K562 (cell line): ENCODE measurements around the gene ASB10. TPM values are rescaled to one million over a fixed set of nuclear protein-coding genes. Genes with fewer than 3 reads are reported as not detected.

Experiments
- BRD4 ChIP-seq: fragments of 200-600 bp; sonication (generic); IDR thresholded peaks from 2 replicates; pipeline ENCODE4 v1.6.1; 2017; ENCODE audit warnings: inconsistent platforms
- MCM5 ChIP-seq: fragments of 450-650 bp; IDR thresholded peaks from 2 replicates; pipeline ENCODE4 v1.6.1; 2016; ENCODE audit warnings: low read depth
- NCOA4 ChIP-seq: fragments of 450-650 bp; IDR thresholded peaks from 2 replicates; pipeline ENCODE4 v1.6.1; 2018; ENCODE audit warnings: mild to moderate bottlenecking; ENCODE audit not compliant: partially characterized antibody
- RERE ChIP-seq: sonication (generic); formaldehyde crosslinking; IDR thresholded peaks from 2 replicates; pipeline ENCODE4 v1.8.0; 2023; ENCODE audit warnings: missing genetic modification reagents, mild to moderate bottlenecking, borderline replicate concordance
- USF1 ChIP-seq: sonication (generic); formaldehyde crosslinking; IDR thresholded peaks from 2 replicates; pipeline ENCODE4 v1.9.0; 2022; ENCODE audit warnings: mild to moderate bottlenecking, missing genetic modification reagents
- ZBTB1 ChIP-seq: sonication (generic); formaldehyde crosslinking; IDR thresholded peaks from 2 replicates; pipeline ENCODE4 v1.8.1; 2023; ENCODE audit warnings: missing genetic modification reagents, low read depth, mild to moderate bottlenecking, borderline replicate concordance
- ZBTB5 ChIP-seq: fragments of 450-650 bp; IDR thresholded peaks from 2 replicates; pipeline ENCODE4 v1.6.1; 2017; ENCODE audit warnings: antibody characterized with exemption
- ZMIZ1 ChIP-seq, 2 experiments: fragments of 150-350 bp in 1 of 2; IDR thresholded peaks; 2 replicates each; pipeline ENCODE4 v1.6.1; 2012 to 2016; ENCODE audit warnings: low read depth in 2 of 2, low read length in 2 of 2, mild to moderate bottlenecking in 1 of 2, moderate library complexity in 1 of 2
- ZNF212 ChIP-seq: fragments of 450-650 bp; formaldehyde crosslinking; IDR thresholded peaks from 2 replicates; pipeline ENCODE4 v1.4.0; 2020; ENCODE audit warnings: mild to moderate bottlenecking
- ZNF512 ChIP-seq: IDR thresholded peaks from 2 replicates; pipeline ENCODE4 v1.6.1; 2016; ENCODE audit warnings: missing genetic modification characterization, missing compliant biosample characterization
- ZNF589 ChIP-seq: fragments of 200-800 bp; sonication (Bioruptor generic); IDR thresholded peaks from 2 replicates; pipeline ENCODE4 v1.6.1; 2016; ENCODE audit warnings: low read depth, missing genetic modification characterization, missing compliant biosample characterization
- polyA plus RNA-seq, 8 experiments: library from polyadenylated mRNA; depleted of rRNA in 4 of 8; stranded (reverse) in 5 of 8; unstranded in 3 of 8; fragments of >200 nt; fragmentation: Nextera tagmentation in 2 of 8; fragmentation: Illumina TruSeq in 1 of 8; extraction: Ambion mirVana in 2 of 8; extraction: Trizol in 1 of 8; gene quantifications; 2 replicates each; pipeline versions ENCODE4 v1.2.1 to v1.2.3, GENCODE V29; 2011 to 2014; ENCODE audit warnings: inconsistent platforms in 1 of 8, missing spikeins in 1 of 8
- total RNA-seq, 7 experiments: library from RNA; depleted of rRNA in 6 of 7; stranded (reverse); fragments of >200 nt in 6 of 7; fragmentation: Illumina TruSeq in 2 of 7; extraction: Trizol in 2 of 7; gene quantifications; 2 replicates each; pipeline versions ENCODE4 v1.2.1 to v1.2.3, GENCODE V29; 2011 to 2021; ENCODE audit warnings: low replicate concordance in 1 of 7

ASB10 gene
- total and polyA plus RNA-seq, 9 of the 15 experiments (the other 6 are each of a cell fraction or from before 2014, with no cell fraction given), result not detected

- no peak for TF ChIP-seq RERE (CRISPR knock-in tag)
- no peak for TF ChIP-seq MCM5
- no peak for TF ChIP-seq ZBTB5
- TF ChIP-seq ZNF212 (CRISPR knock-in tag), result no peak
- TF ChIP-seq ZNF589 (CRISPR knock-in tag), result no peak
- TF ChIP-seq BRD4, result no peak
- 0 out of 4 replicates have a peak, but pooled peaks of 1 of the 2 experiments have one; percentile 16 for TF ChIP-seq ZMIZ1 (IDR thresholded peaks at IDR 0.05; ENCODE audit: low read depth in 2 of 2, low read length in 2 of 2)
- TF ChIP-seq USF1 (CRISPR knock-in tag), result peak; percentile 72
- TF ChIP-seq NCOA4, result no peak
- no peak for TF ChIP-seq ZNF512 (tag)
- peak; percentile 68; the same call in 1 of the 2 replicates for TF ChIP-seq ZBTB1 (CRISPR knock-in tag)
Observed at GRCh38 chr7:151226875-151227782, 40.1 kb upstream of the ASB10 start, which contains the start of gene ABCF2 (continued).
